Measurements from ENCODE around the gene PTPN21.

DNA sequence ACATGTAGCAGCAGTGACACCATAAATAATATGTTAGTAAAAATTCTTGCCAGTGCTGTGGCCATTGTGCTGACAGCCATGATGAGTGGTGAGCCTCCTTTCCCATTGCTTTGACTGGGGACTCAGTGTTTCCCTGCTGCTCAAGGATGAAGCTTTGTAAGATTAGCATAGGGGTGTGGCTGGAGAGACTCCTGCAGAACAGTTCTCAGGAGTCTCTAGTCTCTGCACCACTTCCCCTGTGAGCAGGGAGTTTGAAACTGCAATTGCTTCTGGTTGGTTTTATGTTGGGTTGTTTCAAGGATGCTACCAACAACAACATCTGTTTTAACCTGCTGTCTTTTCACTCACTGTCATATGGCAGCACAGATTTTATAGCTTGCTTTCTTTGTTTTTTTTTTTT, 49.4 kb upstream of the PTPN21 start:
- TF ChIP-seq, protein P1, sequence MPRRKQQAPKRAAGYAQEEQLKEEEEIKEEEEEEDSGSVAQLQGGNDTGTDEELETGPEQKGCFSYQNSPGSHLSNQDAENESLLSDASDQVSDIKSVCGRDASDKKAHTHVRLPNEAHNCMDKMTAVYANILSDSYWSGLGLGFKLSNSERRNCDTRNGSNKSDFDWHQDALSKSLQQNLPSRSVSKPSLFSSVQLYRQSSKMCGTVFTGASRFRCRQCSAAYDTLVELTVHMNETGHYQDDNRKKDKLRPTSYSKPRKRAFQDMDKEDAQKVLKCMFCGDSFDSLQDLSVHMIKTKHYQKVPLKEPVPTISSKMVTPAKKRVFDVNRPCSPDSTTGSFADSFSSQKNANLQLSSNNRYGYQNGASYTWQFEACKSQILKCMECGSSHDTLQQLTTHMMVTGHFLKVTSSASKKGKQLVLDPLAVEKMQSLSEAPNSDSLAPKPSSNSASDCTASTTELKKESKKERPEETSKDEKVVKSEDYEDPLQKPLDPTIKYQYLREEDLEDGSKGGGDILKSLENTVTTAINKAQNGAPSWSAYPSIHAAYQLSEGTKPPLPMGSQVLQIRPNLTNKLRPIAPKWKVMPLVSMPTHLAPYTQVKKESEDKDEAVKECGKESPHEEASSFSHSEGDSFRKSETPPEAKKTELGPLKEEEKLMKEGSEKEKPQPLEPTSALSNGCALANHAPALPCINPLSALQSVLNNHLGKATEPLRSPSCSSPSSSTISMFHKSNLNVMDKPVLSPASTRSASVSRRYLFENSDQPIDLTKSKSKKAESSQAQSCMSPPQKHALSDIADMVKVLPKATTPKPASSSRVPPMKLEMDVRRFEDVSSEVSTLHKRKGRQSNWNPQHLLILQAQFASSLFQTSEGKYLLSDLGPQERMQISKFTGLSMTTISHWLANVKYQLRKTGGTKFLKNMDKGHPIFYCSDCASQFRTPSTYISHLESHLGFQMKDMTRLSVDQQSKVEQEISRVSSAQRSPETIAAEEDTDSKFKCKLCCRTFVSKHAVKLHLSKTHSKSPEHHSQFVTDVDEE (CRISPR knock-in tag; IDR thresholded peaks at IDR 0.05): no peak
- TF ChIP-seq ZNF565 (CRISPR knock-in tag; conservative IDR thresholded peaks at IDR 0.05; ENCODE audit: low read depth) (no peak), ESRRG (CRISPR knock-in tag; IDR thresholded peaks at IDR 0.05) (no peak), ZFP30 (CRISPR knock-in tag; IDR thresholded peaks at IDR 0.05) (no peak), ARNTL (CRISPR knock-in tag; IDR thresholded peaks at IDR 0.05; ENCODE audit: borderline replicate concordance, low read depth) (no peak), BACH2 (CRISPR knock-in tag; IDR thresholded peaks at IDR 0.05; ENCODE audit: borderline replicate concordance) (no peak), OSR1 (CRISPR knock-in tag; IDR thresholded peaks at IDR 0.05) (no peak), RARB (CRISPR knock-in tag; IDR thresholded peaks at IDR 0.05) (no peak), PATZ1 (CRISPR knock-in tag; IDR thresholded peaks at IDR 0.05; ENCODE audit: borderline replicate concordance) (no peak), ZFP3 (CRISPR knock-in tag; IDR thresholded peaks at IDR 0.05) (no peak)

Measured in SK-N-SH treated with all-trans-retinoic acid at 6 μM for 48 hours (cell line).